NT2/D1 (cell line): Measurements from ENCODE around the gene CD68.

Experiments
- SUZ12 ChIP-seq: IDR thresholded peaks from 2 replicates; pipeline ENCODE4 v1.6.1; 2011; ENCODE audit not compliant: insufficient read length, insufficient read depth; ENCODE audit errors: extremely low read depth
- YY1 ChIP-seq: IDR thresholded peaks from 2 replicates; pipeline ENCODE4 v1.6.1; 2011; ENCODE audit not compliant: insufficient read length, insufficient read depth
- ZNF274 ChIP-seq: IDR thresholded peaks from 2 replicates; pipeline ENCODE4 v1.6.1; 2011; ENCODE audit warnings: mild to moderate bottlenecking, low read depth, low read length

DNA sequence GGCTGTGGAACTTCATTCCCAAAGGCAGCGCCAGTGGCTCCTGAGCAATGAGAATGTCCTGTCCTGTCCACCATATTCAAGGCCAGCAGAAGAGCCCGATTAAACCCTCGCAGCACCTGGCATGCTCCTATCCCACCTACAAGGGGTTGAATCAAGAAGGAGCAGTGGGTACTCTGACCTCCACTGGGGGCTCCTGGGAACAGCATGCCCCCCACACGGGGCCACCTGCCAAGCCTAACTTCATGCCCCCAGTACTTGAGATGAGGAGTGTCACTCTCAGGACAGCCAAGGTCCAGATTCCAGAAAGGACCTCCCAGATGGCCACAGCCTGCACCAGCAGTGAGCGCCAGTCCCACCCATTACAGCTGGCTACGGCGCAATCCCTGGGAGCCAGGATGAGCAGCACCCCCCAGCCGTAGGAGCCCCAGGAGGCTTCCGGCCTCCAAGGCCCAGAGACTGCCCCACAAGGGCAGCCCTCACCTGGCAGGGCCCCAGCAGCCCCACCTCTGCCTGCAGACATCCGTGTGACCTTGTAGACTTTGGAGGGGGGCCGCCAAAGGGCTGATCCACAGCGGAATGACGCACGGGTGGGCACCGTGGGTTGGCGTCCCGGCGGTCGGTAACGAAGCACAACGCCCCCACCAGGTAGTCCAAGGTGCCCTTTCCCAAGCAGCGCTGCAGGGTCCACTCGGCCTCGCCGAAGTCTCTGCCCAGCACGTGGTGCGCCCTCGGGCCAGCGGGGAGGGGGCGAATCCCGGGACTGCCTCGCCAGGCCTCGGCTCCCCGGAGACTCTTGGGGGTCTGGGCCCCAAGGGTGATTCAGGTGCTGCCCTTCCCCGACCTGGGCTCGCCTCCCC, 3.2 kb downstream of the CD68 start:
- TF ChIP-seq SUZ12 (no peak), ZNF274 (no peak), YY1 (no peak)
